CD4-positive, alpha-beta T cell treated with Interleukin-6 at 100 ng/mL for 8 hours (primary cell): ENCODE measurements around the gene SCART1.
A peak's percentile ranks its signal among the peaks of the same experiment; 100 is the strongest.
"Not testable (repeated sequence)": the region's sequence is repeated elsewhere in the genome, so short reads cannot be mapped to it uniquely, and the experiment has no call there.

Experiments used
- DNase-seq: peaks from one replicate; pipeline ENCODE4 v3.0.0-alpha.2; 2020; ENCODE audit warnings: mixed read lengths, low spot score

The SCART1 gene

GRCh38 chr10:133474027-133474426 is 20.3 kb downstream of the SCART1 start:
- no peak for DNase-seq

- DNase-seq: no peak
Measured at GRCh38 chr10:133474665-133475424, 21.1 kb downstream of the SCART1 start.

- DNase-seq: peak; percentile 45
Measured at GRCh38 chr10:133475425-133475734, 21.6 kb downstream of the SCART1 start.

DNA sequence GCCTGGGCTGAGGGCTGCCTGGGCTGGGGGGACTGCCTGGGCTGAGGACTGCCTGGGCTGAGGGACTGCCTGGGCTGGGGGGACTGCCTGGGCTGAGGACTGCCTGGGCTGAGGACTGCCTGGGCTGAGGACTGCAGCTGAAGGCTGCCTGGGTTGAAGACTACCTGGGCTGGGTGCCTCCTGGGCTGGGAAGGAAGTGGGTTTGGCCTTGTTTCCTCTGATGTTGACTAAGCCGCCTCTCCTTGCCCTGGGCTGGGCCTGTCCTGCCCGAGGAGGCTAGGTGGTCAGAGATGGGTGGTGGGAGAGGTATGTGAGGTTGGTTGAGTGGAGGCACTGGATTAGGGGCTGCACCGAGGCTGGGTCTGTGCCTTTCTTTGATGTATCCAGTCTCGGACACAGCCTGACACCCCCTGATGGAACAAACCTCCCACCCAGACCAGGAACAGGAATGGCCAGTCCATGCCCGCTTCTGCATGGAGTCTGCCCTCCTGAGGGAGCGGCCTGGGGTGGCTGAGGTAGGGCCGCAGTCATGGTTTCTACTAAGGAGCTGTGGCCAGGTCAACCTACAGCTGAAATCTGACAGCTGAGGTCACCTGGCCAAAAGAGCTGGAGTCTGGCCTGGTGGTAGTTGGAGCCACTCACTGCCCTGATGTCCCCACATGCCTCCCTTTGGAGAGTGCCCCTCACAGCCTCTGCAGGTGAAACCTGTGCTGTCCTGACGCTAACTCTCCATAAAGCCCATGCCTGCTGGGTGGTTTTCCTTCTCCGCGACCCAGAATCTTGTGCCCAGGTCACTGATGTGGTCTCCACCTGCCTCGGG is 22.3 kb downstream of the SCART1 start:
- peak; percentile 21 for DNase-seq

DNA sequence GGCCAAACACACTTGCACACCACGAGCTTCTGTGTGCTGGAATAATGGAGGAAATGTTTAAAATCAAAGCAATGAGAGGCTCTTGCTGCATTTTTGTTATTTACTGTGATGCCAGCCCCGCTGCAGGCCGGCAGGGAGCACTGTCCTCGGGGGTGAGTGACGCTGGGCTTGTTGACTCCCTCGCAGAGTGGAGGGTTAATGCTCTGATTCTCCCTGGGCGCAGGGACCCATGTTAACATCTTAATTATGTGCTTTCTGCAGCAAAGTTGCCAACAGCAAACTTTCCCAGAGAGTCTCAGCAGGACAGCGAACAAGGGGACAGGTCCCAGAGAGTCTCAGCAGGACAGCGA is 22.9 kb downstream of the SCART1 start:
- DNase-seq: no peak

- no peak for DNase-seq
Measured at GRCh38 chr10:133481086-133481643, 27.4 kb downstream of the SCART1 start.

GRCh38 chr10:133481657-133482056 is 27.9 kb downstream of the SCART1 start:
- DNase-seq: no peak

GRCh38 chr10:133484818-133485217 is 31.1 kb downstream of the SCART1 start:
- no peak for DNase-seq

DNA sequence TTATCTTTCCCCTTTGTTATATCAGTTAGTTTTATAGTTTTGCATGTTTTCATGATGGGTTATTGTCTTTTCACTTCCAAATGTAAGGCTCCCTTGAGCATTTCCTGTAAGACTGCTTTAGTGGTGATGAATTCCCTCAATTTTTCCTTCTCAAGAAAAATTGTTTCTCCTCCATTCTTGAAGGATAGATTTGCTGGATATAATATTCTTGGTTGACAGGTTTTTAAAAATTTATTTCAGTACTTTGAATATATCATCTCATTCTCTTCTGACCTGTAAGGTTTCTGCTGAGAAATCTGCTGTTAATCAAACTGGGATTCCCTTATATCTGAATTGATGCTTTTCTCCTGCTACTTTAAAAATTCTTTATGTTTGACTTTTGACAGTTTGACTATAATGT is 33.3 kb downstream of the SCART1 start:
- DNase-seq: no peak

GRCh38 chr10:133488354-133488753 is 34.6 kb downstream of the SCART1 start:
- no peak for DNase-seq

DNA sequence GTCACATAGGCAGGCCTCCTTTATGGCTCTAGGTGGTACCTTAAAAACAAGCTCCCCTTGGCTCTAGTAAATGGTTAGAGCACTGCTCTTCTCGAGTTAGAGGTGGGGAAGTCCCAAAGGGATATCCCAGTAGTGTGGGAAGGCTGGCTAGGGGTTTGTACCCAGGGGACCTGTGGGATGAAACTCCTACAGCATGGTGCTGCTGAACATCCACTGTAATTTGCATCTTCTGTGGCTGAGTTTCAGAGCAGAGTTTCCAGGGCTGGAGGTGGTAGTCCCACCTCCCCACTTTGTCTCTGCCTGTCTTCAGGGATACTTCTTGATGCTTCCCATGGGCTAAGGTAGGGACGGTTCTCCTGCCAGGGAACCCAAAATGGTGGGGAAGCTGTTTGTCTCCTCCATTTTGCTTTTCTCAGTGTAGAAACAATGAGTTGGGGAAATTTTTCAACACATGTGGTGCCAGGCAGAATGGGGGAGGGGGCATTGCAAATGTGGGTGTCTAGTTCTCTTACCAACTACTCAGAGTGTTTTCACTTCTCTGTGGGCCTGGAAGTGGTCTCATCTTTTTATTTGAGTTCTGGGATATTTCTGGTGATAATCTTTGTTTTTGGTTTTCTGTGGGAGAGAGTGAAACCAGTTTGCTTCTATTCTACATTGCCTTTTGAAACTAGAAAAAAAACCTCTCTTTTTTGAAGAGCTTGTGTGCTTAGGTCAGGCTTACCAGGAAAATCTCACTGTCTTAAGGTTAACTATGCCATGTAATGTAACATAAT is 36.3 kb downstream of the SCART1 start:
- no peak for DNase-seq

DNA sequence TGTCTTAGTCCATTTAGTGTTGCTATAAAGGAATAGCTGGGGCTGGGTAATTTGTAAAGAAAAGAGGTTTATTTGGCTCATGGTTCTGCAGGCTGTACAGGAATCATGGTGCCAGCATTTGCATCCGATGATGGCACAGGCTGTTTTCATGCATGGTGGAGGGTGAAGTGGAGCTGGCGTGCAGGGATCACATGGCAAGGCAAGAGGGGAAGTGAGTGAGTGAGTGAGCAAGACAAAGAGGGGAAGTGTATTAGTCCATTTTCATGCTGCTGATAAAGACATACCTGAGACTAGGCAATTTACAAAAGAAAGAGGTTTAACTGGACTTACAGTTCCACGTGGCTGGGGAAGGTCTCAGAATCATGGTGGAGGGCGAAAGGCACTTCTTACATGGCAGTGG is 39.8 kb downstream of the SCART1 start:
- DNase-seq: not testable (repeated sequence)

- not testable (repeated sequence) for DNase-seq
Measured at GRCh38 chr10:133497363-133497762, 43.6 kb downstream of the SCART1 start.

DNA sequence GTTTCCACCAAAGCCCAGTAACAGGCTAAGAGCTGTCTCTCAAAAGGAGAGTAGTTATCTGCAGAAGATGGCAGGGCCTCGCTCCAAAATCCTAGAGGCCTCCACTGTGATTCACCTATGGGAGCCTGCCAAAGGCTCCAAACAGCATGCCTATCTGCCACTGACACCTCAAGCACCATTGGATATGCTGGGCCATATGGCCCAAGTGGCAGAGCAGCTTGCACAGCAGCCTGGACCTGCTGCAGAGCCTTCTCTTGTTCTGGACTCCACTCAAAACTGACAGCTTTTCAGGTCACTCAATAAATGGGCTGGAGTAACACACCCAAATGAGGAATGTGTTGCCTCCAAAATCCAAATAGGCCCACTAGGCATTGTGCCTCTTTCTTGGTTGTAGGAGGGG is 45.4 kb downstream of the SCART1 start:
- DNase-seq: not testable (repeated sequence)

DNA sequence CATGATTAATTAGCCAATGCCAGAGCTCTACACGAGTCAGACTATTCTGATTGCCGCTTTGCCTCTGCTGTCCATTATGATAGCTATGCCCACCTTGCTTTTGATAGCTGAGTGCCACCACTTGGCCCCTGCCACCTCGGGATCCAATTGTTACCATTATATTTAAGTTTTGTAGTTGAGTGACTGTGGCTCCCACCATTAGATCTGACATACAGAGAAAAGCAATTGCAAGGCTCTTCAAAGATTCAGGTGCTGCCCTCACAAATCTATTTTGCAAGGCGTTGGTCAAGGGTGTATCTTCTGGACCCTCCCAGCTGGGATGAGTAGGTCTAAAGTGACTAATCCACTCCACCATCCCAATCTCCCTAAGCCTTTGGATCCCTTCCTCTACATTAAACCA is 47.2 kb downstream of the SCART1 start:
- DNase-seq: not testable (repeated sequence)

DNA sequence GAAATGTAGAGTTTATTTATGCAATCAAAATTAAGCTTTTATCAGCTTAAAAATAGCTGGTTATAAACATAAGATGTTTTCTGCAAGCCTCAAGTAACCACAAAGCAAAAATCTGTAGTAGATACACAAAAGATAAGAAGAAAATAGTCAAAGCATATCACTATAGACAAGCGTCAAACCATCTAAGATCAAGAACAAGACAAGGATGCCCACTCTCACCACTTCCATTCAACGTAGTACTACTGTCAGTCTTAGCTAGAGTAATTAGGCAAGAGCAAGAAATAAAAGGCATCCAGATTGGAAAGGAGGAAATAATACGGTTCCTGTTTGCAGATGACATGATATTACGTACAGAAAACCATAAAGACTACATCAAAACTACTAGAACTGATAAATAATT is 56.0 kb downstream of the SCART1 start:
- DNase-seq: no peak

GRCh38 chr10:133511408-133511807 is 57.7 kb downstream of the SCART1 start:
- DNase-seq: no peak

DNA sequence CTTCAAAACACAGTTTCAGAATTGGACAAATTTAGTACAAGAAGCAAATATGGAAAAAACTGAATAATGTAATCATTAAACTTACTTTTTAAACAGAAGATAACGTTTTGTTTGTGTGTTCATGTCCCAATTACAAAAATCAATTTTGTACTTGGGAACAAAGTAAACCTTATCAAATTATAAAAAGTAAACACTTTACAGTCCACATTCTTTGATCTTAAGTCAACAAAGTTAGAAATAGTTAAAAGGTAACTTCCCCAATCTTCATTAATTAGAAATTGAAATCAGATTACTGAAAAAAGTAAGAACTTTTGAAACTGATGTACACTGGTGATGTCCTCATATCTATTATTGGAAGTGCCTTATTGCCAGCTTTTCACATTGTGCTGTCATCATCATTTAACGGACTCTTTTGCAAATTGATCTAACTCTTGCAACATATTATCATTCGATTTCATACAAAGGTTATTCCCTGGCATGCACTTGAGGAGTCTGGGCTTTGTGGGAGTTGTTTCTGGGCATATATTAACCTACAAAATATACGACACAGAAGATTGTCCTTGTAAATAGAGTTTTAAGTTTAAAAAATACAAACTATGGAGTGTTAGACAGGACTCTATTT is 58.3 kb downstream of the SCART1 start:
- no peak for DNase-seq

GRCh38 chr10:133515471-133515870 is 61.7 kb downstream of the SCART1 start:
- no peak for DNase-seq

GRCh38 chr10:133516057-133516456 is 62.3 kb downstream of the SCART1 start:
- no peak for DNase-seq

GRCh38 chr10:133518517-133518916 is 64.8 kb downstream of the SCART1 start:
- DNase-seq: not testable (repeated sequence)
